ENCODE measurements around the gene INVS. TPM values are rescaled to one million over a fixed set of nuclear protein-coding genes. Genes with fewer than 3 reads are reported as not detected.
"Not testable (repeated sequence)": the region's sequence is repeated elsewhere in the genome, so short reads cannot be mapped to it uniquely, and the experiment has no call there.

The INVS gene
- total RNA-seq, 2 experiments from 2014 or later = 18.0 to 20.4 TPM

- ChIA-PET POLR2A (no interaction called here), CTCF (no interaction called here)
- TF ChIP-seq CTCF (IDR thresholded peaks at IDR 0.05) = no peak
- no peak overlapping the region for H3K27ac Mint-ChIP-seq
- no peaks in the 10 kb centered on the region for H3K27me3 Mint-ChIP-seq
- H3K4me3 Mint-ChIP-seq = no peak overlapping the region
- H3K36me3 Mint-ChIP-seq (ENCODE audit: low read depth) = peaks cover 33% of the 10 kb centered on the region
- DNase-seq = no peak
- H3K9me3 Mint-ChIP-seq = peaks cover 4% of the 10 kb centered on the region
- H3K4me1 Mint-ChIP-seq (ENCODE audit: low read depth) = no peaks in the 10 kb centered on the region
- intact Hi-C loops (cut with micrococcal nuclease) = no loop called here
- no peak for ATAC-seq
Measured at GRCh38 chr9:100227636-100228035, 128.6 kb downstream of the INVS start.

- Mint-ChIP-seq H3K4me3 (no peak overlapping the region), H3K27ac (no peak overlapping the region), H3K27me3 (no peaks in the 10 kb centered on the region), H3K4me1 (ENCODE audit: low read depth) (no peaks in the 10 kb centered on the region), H3K36me3 (ENCODE audit: low read depth) (peaks cover 39% of the 10 kb centered on the region), H3K9me3 (peaks cover 9% of the 10 kb centered on the region)
- ATAC-seq = no peak
- no peak for TF ChIP-seq CTCF (IDR thresholded peaks at IDR 0.05)
- POLR2A ChIA-PET = no interaction called here
- intact Hi-C loops (cut with micrococcal nuclease) = no loop called here
- no peak for DNase-seq
- CTCF ChIA-PET = no interaction called here
Measured at GRCh38 chr9:100228352-100228869, 129.4 kb downstream of the INVS start.

- ATAC-seq (no peak), DNase-seq (no peak)
- Mint-ChIP-seq H3K36me3 (ENCODE audit: low read depth) (peaks cover 46% of the 10 kb centered on the region), H3K9me3 (peaks cover 9% of the 10 kb centered on the region), H3K27ac (no peak overlapping the region), H3K27me3 (no peaks in the 10 kb centered on the region), H3K4me1 (ENCODE audit: low read depth) (no peaks in the 10 kb centered on the region), H3K4me3 (no peak overlapping the region)
- CTCF ChIA-PET = no interaction called here
- no peak for TF ChIP-seq CTCF (IDR thresholded peaks at IDR 0.05)
- intact Hi-C loops (cut with micrococcal nuclease) = no loop called here
- POLR2A ChIA-PET = no interaction called here
Measured at GRCh38 chr9:100229136-100229535, 130.1 kb downstream of the INVS start.

- Mint-ChIP-seq H3K4me3 (no peak overlapping the region), H3K36me3 (ENCODE audit: low read depth) (peaks cover 51% of the 10 kb centered on the region), H3K4me1 (ENCODE audit: low read depth) (no peaks in the 10 kb centered on the region), H3K27me3 (no peaks in the 10 kb centered on the region), H3K27ac (no peak overlapping the region), H3K9me3 (peaks cover 9% of the 10 kb centered on the region)
- CTCF ChIA-PET = no interaction called here
- DNase-seq (no peak), ATAC-seq (no peak)
- POLR2A ChIA-PET = no interaction called here
- no peak for TF ChIP-seq CTCF (IDR thresholded peaks at IDR 0.05)
- intact Hi-C loops (cut with micrococcal nuclease) = no loop called here
Measured at GRCh38 chr9:100229561-100229960, 130.5 kb downstream of the INVS start.

GRCh38 chr9:100236986-100237385 lies 137.9 kb downstream of the INVS start:
- H3K4me3 Mint-ChIP-seq; DNase-seq; H3K27me3 Mint-ChIP-seq; H3K4me1 Mint-ChIP-seq (ENCODE audit: low read depth); H3K27ac Mint-ChIP-seq; intact Hi-C loops (cut with micrococcal nuclease); POLR2A ChIA-PET; ATAC-seq: not testable (repeated sequence)
- peaks cover 19% of the 10 kb centered on the region for H3K9me3 Mint-ChIP-seq
- peaks cover 47% of the 10 kb centered on the region for H3K36me3 Mint-ChIP-seq (ENCODE audit: low read depth)
- CTCF ChIA-PET = interaction anchor here (1.8 kb wide), 1 partner anchor 20 kb away, joined by 4 read pairs; no protein-coding TSS in a partner anchor

GRCh38 chr9:100240512-100240911 lies 141.5 kb downstream of the INVS start:
- Mint-ChIP-seq H3K9me3 (peaks cover 10% of the 10 kb centered on the region), H3K27me3 (no peaks in the 10 kb centered on the region), H3K4me1 (ENCODE audit: low read depth) (no peaks in the 10 kb centered on the region), H3K4me3 (no peak overlapping the region), H3K27ac (no peak overlapping the region), H3K36me3 (ENCODE audit: low read depth) (peaks cover 21% of the 10 kb centered on the region)
- no peak for DNase-seq
- ChIA-PET CTCF (no interaction called here), POLR2A (no interaction called here)
- no peak for ATAC-seq
- no peak for TF ChIP-seq CTCF (IDR thresholded peaks at IDR 0.05)
- intact Hi-C loops (cut with micrococcal nuclease) = no loop called here

All from activated CD8-positive, alpha-beta T cell treated with anti-CD3 and anti-CD28 coated beads for 36 hours (primary cell).